ENCODE measurements around the gene PTPRO.

PTPRO gene

DNA sequence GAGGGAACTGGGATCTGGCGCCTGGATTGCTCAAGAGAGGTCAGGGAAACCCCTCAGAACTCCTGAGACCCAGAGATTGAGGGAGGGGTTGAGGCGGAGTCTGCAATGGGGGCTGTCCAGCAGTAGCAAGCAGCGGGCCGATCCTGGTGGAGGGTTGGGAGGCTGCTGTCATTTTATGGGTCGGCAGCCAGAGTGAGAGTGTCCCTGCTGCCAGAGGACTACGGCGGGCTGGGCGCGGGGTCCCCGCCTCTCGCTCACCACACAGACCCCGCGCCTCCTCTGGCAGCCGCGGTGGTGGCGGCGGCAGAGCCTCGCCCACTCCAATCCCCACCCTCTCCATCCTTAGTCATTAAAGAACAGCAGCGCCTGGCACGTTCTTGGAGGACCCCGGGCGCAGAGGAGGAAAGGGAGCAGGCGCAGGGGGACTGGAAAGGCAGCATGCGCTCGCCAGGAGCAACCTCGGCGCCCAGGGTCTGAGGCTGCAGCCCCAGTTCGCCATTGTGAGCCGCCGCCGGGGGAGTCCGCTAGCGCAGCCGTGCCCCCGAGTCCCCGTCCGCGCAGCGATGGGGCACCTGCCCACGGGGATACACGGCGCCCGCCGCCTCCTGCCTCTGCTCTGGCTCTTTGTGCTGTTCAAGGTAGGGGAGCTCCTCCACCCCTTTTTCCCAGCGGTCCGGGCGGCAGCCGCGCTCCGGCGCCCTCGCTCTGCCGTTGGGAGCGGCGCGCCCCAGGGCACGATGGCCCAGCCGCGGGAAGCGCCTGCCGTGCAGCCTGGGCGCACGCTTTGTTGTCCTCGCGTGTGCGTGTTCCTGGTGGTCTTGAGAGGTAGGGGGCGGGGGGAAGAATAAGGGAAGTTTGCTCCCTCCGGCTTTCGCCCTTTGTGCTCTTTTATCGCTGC is at the start of gene PTPRO:
Gene PTPRO (plus strand): TSS at position 345 of the 898 bp plus-strand sequence.
- no peak for DNase-seq

DNA sequence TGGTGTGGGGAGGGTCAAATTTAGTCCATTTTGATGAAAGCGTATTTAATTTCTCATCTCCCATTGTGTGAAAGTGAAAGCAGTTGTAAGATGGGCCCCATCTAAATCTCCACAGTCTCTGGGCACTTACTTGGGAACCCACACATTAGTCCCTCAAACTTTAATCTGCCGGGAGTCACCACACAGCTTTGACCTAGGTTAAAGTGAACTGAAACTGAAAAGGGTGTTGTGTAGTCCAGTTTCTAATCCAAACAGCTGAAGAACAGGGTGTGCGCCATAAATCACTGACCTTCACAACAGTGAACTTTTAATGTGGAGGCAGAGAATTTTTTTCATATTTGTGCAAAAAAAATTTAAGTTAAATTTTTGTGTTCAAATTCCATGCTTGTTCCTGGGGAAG is 48.4 kb upstream of the PTPRO start:
- DNase-seq = no peak

GRCh38 chr12:15274561-15274967 is 47.7 kb upstream of the PTPRO start:
- no peak for DNase-seq

DNA sequence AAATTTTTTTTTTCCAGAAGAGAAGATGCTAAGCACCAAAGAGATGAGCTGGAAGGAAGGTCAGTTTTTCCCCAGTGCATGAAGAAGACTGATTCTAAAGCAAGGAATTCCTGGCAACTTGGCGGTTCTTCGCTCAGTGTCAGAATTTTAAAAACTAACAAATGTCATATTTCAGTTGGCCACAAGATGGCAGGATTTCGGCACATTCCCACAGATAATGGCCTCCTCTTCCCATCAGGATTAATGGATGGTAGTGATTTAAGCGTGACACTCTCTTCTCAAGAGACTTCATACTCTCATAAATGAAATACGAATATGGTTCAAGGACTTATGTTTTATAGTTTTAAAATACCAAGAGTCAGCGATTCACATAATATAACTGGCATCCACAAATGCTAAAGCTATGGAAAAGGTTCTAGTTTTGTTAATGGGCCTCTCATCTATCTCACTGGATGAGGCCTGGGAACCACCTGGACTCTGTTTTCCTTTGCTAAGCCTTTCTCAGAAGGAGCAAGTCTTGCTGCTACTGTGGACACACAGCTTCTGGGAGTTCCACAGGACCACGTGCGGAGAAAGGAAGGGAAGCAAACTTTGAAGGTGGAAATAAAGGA is 46.1 kb upstream of the PTPRO start:
- no peak for DNase-seq

DNA sequence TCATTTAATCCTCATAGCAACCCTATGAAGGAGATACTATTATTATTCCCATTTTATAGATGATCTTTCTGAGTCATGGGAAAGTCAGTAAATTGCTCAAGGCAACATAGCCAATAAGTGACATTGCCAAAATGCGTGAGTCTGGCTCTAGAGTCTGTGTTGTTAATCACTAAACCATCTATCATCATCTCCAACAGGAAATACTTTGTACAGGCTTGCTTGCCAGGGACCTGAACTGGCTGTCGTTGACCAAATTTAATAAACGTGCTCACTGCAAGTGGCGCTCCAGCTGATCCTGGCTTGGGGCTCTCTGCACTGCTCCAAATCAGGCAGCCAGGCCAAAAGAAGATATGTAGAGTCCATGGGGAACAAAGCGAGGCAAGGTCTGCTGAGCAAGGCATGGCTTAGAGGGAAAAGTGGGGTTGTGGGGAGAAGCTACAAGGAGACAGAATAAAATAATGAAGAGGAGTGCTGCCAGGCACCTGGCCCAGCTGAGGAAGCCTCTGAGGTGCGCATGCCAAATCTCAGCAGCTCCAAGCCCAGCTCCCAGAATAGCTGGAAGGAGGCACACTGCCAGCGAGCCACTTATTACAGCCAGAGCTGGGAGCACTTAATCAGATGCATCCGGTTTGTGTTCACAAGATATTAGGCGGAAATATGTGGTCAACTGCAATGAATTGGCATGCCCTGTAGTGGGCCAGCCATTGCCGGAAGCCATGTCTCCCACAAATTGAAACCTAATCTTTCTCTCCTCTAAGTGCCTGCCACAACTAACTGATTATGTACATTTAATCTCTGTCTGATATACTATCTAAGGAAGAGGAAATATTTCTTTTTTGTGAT is 43.3 kb upstream of the PTPRO start:
- no peak for DNase-seq

DNA sequence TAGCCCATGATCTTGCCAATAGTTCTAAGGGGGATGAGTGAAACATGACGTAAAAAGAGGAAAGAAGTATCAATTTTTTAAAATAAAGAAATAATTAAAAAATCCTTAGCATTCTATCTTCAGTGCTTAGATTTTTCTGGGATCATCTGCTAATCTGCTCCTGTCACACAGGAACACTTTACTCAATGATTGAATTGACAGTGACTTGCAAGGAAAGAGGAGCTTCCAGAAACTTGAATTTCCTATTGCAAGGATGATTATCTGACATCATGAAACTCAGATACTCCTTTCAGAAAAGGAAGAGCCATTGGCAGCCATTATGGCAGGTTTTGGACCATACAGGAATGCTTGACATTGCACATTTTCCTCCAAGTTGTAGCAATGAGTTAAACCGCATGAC is 41.4 kb upstream of the PTPRO start:
- DNase-seq = no peak

DNA sequence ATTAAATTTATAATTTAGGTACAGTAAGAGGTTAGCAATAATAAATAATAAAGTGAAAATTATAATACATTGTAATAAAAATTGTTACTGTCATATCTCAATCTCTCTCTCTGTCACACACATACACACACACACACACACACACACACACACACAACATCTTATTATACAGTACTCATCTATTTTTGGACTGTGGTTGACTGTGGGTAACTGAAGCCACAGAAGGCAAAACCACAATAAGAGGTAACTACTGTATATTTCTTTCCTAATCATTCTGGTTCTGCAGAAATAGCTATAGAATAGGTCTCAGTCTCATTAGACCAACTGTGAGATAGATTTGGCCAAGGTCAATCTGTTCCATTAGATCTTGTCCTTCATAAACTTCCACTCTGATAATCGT is 33.1 kb upstream of the PTPRO start:
- no peak for DNase-seq

DNA sequence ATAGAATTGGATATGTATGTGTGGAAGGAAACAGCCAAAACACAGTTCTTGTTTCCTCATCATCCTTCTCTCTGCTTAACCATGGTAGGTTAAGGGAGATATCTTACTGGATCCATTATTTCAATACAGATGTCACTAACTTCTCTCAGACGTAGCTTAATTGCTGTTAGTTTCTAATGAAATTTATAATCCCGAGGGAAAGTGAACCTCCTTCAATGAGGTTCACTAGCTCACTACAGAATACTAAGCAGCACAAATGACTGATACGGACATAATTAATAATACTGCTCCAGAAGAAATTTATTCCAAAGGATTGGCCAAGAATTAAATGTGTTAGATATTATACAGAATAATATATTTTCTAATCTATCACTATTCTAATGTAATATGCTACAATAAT is 28.6 kb upstream of the PTPRO start:
- no peak for DNase-seq

DNA sequence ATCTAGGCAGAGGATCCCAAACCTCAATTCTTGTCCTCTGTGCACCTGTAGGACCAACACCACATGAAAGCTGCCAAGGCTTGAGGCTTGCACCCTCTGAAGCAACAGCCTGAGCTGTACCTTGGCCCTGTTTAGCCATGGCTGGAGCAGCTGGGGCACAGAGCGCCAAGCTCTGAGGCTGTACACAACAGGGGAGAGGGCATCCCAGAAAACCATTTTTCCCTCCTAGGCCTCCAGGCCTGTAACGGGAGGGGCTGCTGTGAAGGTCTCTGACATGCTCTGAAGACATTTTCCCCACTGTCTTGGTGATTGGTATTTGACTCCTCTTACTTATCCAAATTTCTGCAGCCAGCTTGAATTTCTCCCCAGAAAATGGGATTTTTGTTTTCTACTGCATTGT is 22.4 kb upstream of the PTPRO start:
- DNase-seq = no peak

- no peak for DNase-seq
Observed at GRCh38 chr12:15304296-15304695, 18.0 kb upstream of the PTPRO start.

DNA sequence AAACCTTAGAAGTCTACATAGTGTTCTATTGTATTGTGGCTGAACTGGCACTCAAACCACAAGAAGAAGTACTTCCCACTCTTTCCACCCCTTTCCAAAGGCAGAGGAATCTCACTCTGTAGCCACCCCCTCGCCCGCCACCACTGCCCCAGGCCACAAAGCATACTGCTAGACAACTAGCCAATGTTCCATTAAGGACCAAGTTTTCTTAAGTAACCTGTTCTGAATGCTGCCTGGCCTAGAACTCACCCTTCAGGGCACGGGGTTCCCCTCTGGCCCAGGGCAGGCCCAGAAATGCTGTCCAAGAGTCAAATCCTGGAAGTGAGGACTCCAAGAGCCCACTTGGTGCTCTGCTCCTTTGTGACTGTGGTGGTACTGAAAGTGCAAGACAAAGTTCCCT is 15.7 kb upstream of the PTPRO start:
- no peak for DNase-seq

GRCh38 chr12:15307079-15307478 is 15.2 kb upstream of the PTPRO start:
- no peak for DNase-seq

DNA sequence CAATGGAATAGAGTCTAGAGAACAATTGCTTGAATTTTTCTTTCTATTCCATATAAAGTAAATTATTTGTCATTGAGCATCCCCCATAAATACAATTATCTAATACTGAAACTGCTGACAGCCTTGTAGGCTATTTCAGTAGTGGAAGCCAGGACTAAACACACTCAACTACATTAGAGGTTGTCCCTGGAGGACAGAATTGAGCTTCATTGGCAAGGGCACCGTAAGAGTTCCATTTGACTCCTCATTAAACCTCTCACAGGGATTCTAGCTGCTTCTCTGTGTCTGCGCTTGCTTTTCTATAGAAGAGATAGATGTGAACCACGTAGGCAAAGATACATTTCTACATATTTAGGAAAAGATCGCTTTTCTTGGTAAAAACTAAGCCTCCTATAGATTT is 3.5 kb upstream of the PTPRO start:
- DNase-seq = no peak

DNA sequence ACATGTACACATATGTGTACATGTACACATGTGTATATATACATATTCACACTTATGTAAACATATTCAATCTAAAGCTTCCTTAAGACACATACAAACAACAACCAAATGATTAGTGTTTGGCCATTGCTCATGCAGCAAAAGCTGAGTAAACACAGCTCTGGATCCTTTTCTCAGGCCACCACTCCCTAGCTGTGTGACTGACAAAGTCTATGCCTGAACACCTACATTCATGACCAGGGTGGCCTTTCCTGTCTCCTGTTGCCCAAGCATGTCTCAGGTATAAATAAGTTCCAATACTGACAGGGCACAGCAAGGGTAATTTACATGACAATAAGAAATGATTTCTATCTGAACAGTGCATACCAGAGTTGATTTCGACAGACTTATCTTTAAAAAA is 1.4 kb upstream of the PTPRO start:
- DNase-seq = no peak

- DNase-seq = no peak
Observed at GRCh38 chr12:15323480-15323879, 1.2 kb downstream of the PTPRO start.

- DNase-seq = no peak
Observed at GRCh38 chr12:15329891-15330290, 7.6 kb downstream of the PTPRO start.

GRCh38 chr12:15334225-15334624 is 11.9 kb downstream of the PTPRO start:
- DNase-seq = no peak

DNA sequence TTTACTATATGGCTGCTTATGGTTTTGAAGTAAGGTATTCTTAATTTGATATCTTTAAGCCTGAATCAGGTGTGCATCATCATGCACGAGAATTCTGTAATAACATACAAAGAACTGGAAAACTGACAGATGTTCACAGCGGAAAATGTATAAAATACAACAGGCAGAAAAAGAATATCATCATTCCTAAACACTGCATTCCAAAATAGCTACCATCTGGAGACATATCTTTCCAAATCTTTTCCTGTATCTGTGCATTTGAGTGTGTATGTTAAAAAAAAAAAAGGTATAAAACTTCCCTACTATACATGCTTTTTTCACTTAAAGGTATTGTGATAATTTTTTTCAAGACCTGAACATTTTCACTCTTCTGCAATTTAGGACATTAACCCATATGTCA is 13.7 kb downstream of the PTPRO start:
- DNase-seq = no peak

- no peak for DNase-seq
Observed at GRCh38 chr12:15336768-15337553, 14.7 kb downstream of the PTPRO start.

GRCh38 chr12:15341371-15341770 is 19.1 kb downstream of the PTPRO start:
- no peak for DNase-seq

DNA sequence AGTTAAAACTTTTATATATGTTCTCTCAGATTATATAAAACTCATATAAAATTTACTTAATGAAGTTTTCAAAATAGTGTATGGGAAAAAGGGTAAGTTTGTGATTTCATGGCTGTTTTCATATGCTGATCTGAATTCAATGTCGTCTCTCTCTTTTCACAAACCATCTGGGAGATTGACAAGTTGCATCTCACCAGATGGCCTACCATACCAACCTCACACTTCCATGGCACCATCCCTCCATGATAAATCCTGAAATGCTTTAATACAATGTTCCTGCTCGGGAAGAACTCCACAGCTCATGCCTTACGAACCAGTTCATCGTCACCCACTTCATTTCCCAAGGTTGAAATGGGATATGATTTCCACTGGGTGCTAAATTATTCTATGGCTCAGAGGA is 22.3 kb downstream of the PTPRO start:
- DNase-seq = no peak

GRCh38 chr12:15346488-15346887 is 24.2 kb downstream of the PTPRO start:
- DNase-seq = no peak

DNA sequence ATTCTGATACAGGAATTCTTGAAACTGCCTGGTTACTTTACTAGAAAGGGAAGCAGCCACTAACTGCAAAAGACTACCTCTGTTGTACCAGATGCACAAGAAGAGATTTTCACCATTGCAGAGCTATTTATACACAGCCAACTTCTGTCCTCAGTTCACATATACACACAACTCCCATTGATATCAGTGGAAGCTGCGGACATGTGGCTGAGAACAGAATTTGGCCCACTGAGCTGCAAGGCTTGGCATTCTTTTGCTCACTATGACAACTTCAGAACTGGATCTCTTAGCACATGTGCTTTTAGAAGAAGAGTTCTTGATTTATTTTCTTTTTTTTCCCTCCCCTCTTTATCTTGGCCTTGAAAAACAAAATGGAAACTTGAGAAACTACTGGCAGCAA is 28.3 kb downstream of the PTPRO start:
- no peak for DNase-seq
